Stimulated activated CD8-positive, alpha-beta memory T cell treated with anti-CD3 and anti-CD28 coated beads, Interleukin-15, amount 100 ng/mL, for 1 hour (primary cell): ENCODE results near the gene SPATA46.

ENCODE experiments used
- DNase-seq: peaks from one replicate; pipeline ENCODE4 v3.0.0-alpha.2; 2020; ENCODE audit warnings: low read depth

Gene SPATA46

GRCh38 chr1:162374406-162374805, 2.2 kb downstream of the SPATA46 start:
- no peak for DNase-seq

GRCh38 chr1:162373541-162374260, 3.0 kb downstream of the SPATA46 start:
- DNase-seq, result no peak

- DNase-seq, result no peak
These were observed 3.6 kb downstream of the SPATA46 start for GRCh38 chr1:162373072-162373427.

- no peak for DNase-seq
These were observed 4.2 kb downstream of the SPATA46 start for GRCh38 chr1:162372159-162373071.

- DNase-seq, result no peak
These were observed 5.0 kb downstream of the SPATA46 start for GRCh38 chr1:162371611-162372010.

GRCh38 chr1:162370721-162371120, 5.9 kb downstream of the SPATA46 start:
- DNase-seq, result no peak

- no peak for DNase-seq
These were observed 6.5 kb downstream of the SPATA46 start for GRCh38 chr1:162370161-162370560.

- no peak for DNase-seq
These were observed 7.1 kb downstream of the SPATA46 start for GRCh38 chr1:162369571-162369970.

- no peak for DNase-seq
These were observed 8.2 kb downstream of the SPATA46 start for GRCh38 chr1:162368451-162368850.

GRCh38 chr1:162367772-162368171, 8.9 kb downstream of the SPATA46 start:
- DNase-seq, result no peak

- DNase-seq, result no peak
These were observed 9.6 kb downstream of the SPATA46 start for GRCh38 chr1:162367073-162367472.

- DNase-seq, result no peak
These were observed 10.0 kb downstream of the SPATA46 start for GRCh38 chr1:162366671-162367070.

- DNase-seq, result no peak
These were observed 10.5 kb downstream of the SPATA46 start for GRCh38 chr1:162366149-162366548.

- DNase-seq, result no peak
These were observed 11.2 kb downstream of the SPATA46 start for GRCh38 chr1:162365284-162366020.

GRCh38 chr1:162364498-162364897, 12.2 kb downstream of the SPATA46 start:
- no peak for DNase-seq

- no peak for DNase-seq
These were observed 12.8 kb downstream of the SPATA46 start for GRCh38 chr1:162363823-162364222.

GRCh38 chr1:162361349-162361748, 15.3 kb downstream of the SPATA46 start:
- DNase-seq, result no peak

GRCh38 chr1:162360874-162361260, 15.8 kb downstream of the SPATA46 start:
- DNase-seq, result no peak

GRCh38 chr1:162360237-162360873, 16.3 kb downstream of the SPATA46 start:
- no peak for DNase-seq

- no peak for DNase-seq
These were observed 17.0 kb downstream of the SPATA46 start for GRCh38 chr1:162359523-162360236.

GRCh38 chr1:162358928-162359327, 17.7 kb downstream of the SPATA46 start:
- no peak for DNase-seq
